Colonic mucosa (tissue), 4 donors: ENCODE measurements around the gene ZBTB20. TPM values are rescaled to one million over a fixed set of nuclear protein-coding genes. Genes with fewer than 3 reads are reported as not detected.

Experiments used
- DNase-seq: peaks from one replicate; pipeline ENCODE4 v3.0.0-alpha.2; 2020
- H3K27ac ChIP-seq: fragments of 200-600 bp; one replicate; pipeline ENCODE4 v1.8.0; 2021
- H3K27me3 ChIP-seq: fragments of 200-600 bp; one replicate; pipeline ENCODE4 v1.8.0; 2021
- H3K36me3 ChIP-seq: fragments of 200-600 bp; one replicate; pipeline ENCODE4 v1.8.0; 2021
- H3K4me1 ChIP-seq: fragments of 200-600 bp; one replicate; pipeline ENCODE4 v1.8.0; 2021; ENCODE audit warnings: mild to moderate bottlenecking
- H3K4me3 ChIP-seq: fragments of 200-600 bp; one replicate; pipeline ENCODE4 v1.8.0; 2021
- H3K9ac ChIP-seq, 2 donors: one replicate each; pipeline ENCODE4 v1.7.0; 2013; ENCODE audit warnings: control low read depth in 2 of 2, low read depth in 2 of 2, low read length in 2 of 2
- H3K9me3 ChIP-seq: fragments of 200-600 bp; one replicate; pipeline ENCODE4 v1.8.0; 2021
- CTCF ChIP-seq: fragments of 200-600 bp; IDR thresholded peaks from one replicate; pipeline ENCODE4 v1.8.0; 2022; ENCODE audit warnings: antibody characterized with exemption, mild to moderate bottlenecking
- intact Hi-C: fragments of 100-400 bp; cut with DNase I; formaldehyde crosslinking; loops from one replicate; pipeline ENCODE4 v1.14.1; 2022
- total RNA-seq, 2 donors: library from RNA; stranded (reverse); fragmentation: NEBNext Ultra II Directional in 1 of 2; extraction: Animal tissue kit (Norgen Biotek cat#: 25700) in 1 of 2; gene quantifications; one replicate each; pipeline ENCODE4 v1.2.1, GENCODE V29; 2021
- donor health status: healthy.
- donor health status: DM: no; HTN: no; CAD: no.
- donor health status: DM: no; HTN: no; CAD: no.

The ZBTB20 gene
- total RNA-seq, 2 donors from 2014 or later = 12.7 to 21.2 TPM

GRCh38 chr3:114356525-114356924 is 790.6 kb downstream of the ZBTB20 start:
- Histone ChIP-seq H3K27ac (no peak overlapping the region), H3K9ac (no peak overlapping the region), H3K4me3 (no peak overlapping the region), H3K27me3 (no peaks in the 10 kb centered on the region), H3K36me3 (no peaks in the 10 kb centered on the region), H3K4me1 (no peaks in the 10 kb centered on the region), H3K9me3 (no peaks in the 10 kb centered on the region)
- no peak for TF ChIP-seq CTCF
- intact Hi-C loops = no loop called here
- DNase-seq = no peak

- Histone ChIP-seq H3K27ac (no peak overlapping the region), H3K27me3 (no peaks in the 10 kb centered on the region), H3K4me1 (no peaks in the 10 kb centered on the region), H3K4me3 (no peak overlapping the region), H3K9ac (no peak overlapping the region), H3K9me3 (no peaks in the 10 kb centered on the region), H3K36me3 (no peaks in the 10 kb centered on the region)
- intact Hi-C loops = no loop called here
- no peak for TF ChIP-seq CTCF
- DNase-seq = no peak
Observed at GRCh38 chr3:114356066-114356465, 791.0 kb downstream of the ZBTB20 start.

- no peak for DNase-seq
- no peaks in the 10 kb centered on the region for H3K27me3 ChIP-seq
- intact Hi-C loops = no loop called here
- no peak for TF ChIP-seq CTCF
- no peaks in the 10 kb centered on the region for H3K36me3 ChIP-seq
- H3K4me1 ChIP-seq = no peaks in the 10 kb centered on the region
- no peak overlapping the region for H3K9ac ChIP-seq
- H3K27ac ChIP-seq = no peak overlapping the region
- H3K9me3 ChIP-seq = no peaks in the 10 kb centered on the region
- no peak overlapping the region for H3K4me3 ChIP-seq
Observed at GRCh38 chr3:114355653-114356052, 791.4 kb downstream of the ZBTB20 start.

GRCh38 chr3:114351822-114352145 is 795.3 kb downstream of the ZBTB20 start:
- no peaks in the 10 kb centered on the region for H3K36me3 ChIP-seq
- H3K4me3 ChIP-seq = no peak overlapping the region
- no peaks in the 10 kb centered on the region for H3K9me3 ChIP-seq
- intact Hi-C loops = no loop called here
- H3K27me3 ChIP-seq = no peaks in the 10 kb centered on the region
- H3K27ac ChIP-seq = no peak overlapping the region
- H3K4me1 ChIP-seq = no peaks in the 10 kb centered on the region
- H3K9ac ChIP-seq = no peak overlapping the region
- no peak for TF ChIP-seq CTCF
- DNase-seq = no peak

- no peaks in the 10 kb centered on the region for H3K9me3 ChIP-seq
- H3K4me3 ChIP-seq = no peak overlapping the region
- intact Hi-C loops = no loop called here
- no peak overlapping the region for H3K9ac ChIP-seq
- no peak for DNase-seq
- TF ChIP-seq CTCF = no peak
- no peak overlapping the region for H3K27ac ChIP-seq
- H3K4me1 ChIP-seq = no peaks in the 10 kb centered on the region
- H3K36me3 ChIP-seq = no peaks in the 10 kb centered on the region
- no peaks in the 10 kb centered on the region for H3K27me3 ChIP-seq
Observed at GRCh38 chr3:114351123-114351821, 795.8 kb downstream of the ZBTB20 start.
